Uterus (tissue), 4 donors: ENCODE data around the gene PLIN5. TPM values are rescaled to one million over a fixed set of nuclear protein-coding genes. Genes with fewer than 3 reads are reported as not detected.

Experiments used
- DNase-seq, 2 donors: peaks; one replicate each; pipeline ENCODE4 v3.0.0-alpha.2; 2019 to 2020
- H3K27ac ChIP-seq, 2 donors: fragments of 200-600 bp; sonication (generic); 1 replicate in 1 of 2; 2 replicates in 1 of 2; pipeline ENCODE4 v1.5.1; 2016 to 2018
- H3K27me3 ChIP-seq, 2 donors: fragments of 200-600 bp; sonication (generic); one replicate each; pipeline ENCODE4 v1.5.1; 2018 to 2019; ENCODE audit warnings: control low read depth in 1 of 2
- H3K36me3 ChIP-seq, 2 donors: fragments of 200-600 bp; sonication (generic); one replicate each; pipeline ENCODE4 v1.5.1; 2019; ENCODE audit warnings: control low read depth in 1 of 2
- H3K4me1 ChIP-seq, 2 donors: fragments of 200-600 bp; sonication (generic); one replicate each; pipeline ENCODE4 v1.5.1; 2018 to 2019; ENCODE audit warnings: control low read depth in 1 of 2
- H3K4me3 ChIP-seq, 2 donors: fragments of 200-600 bp; sonication (generic); 1 replicate in 1 of 2; 2 replicates in 1 of 2; pipeline ENCODE4 v1.5.1; 2018 to 2019; ENCODE audit warnings: mild to moderate bottlenecking in 1 of 2
- H3K9me3 ChIP-seq, 2 donors: fragments of 200-600 bp; sonication (generic); one replicate each; pipeline ENCODE4 v1.5.1; 2019; ENCODE audit warnings: control low read depth in 1 of 2
- CTCF ChIP-seq, 4 experiments: fragments of 200-600 bp in 2 of 4; fragments of 450-650 bp in 2 of 4; sonication (generic) in 2 of 4; IDR thresholded peaks; one replicate each; pipeline ENCODE4 v1.5.1; 2016 to 2019; ENCODE audit warnings: antibody characterized with exemption in 4 of 4, mild to moderate bottlenecking in 2 of 4, moderate library complexity in 1 of 4
- POLR2A ChIP-seq, 2 donors: fragments of 450-650 bp; IDR thresholded peaks; one replicate each; pipeline ENCODE4 v1.6.1; 2016; ENCODE audit warnings: antibody characterized with exemption in 2 of 2, mild to moderate bottlenecking in 1 of 2, moderate library complexity in 1 of 2
- intact Hi-C: fragments of 100-400 bp; cut with DNase I; formaldehyde crosslinking; loops from one replicate; pipeline ENCODE4 v1.15.1; 2023; ENCODE audit warnings: low total_unique reads
- total RNA-seq, 4 donors: library from RNA; depleted of rRNA in 3 of 4; stranded (reverse); fragments of >200 nt in 3 of 4; gene quantifications; one replicate each; pipeline versions ENCODE4 v1.1.0 to v1.2.4, GENCODE V29; 2014 to 2023
- donor health status: DM: yes; HTN: yes; CAD: no.

PLIN5 gene
- total RNA-seq, 4 donors from 2014 or later, result 1.5 to 11.1 (median 3.0) TPM

- no peaks in the 10 kb centered on the region for H3K27me3 ChIP-seq
- no peak overlapping the region for H3K4me3 ChIP-seq
- DNase-seq, result no peak
- no peak overlapping the region for H3K27ac ChIP-seq
- no peak for TF ChIP-seq CTCF (IDR thresholded peaks at IDR 0.05)
- TF ChIP-seq POLR2A (IDR thresholded peaks at IDR 0.05), result no peak
- H3K4me1 ChIP-seq, result no peaks in the 10 kb centered on the region
- no peaks in the 10 kb centered on the region for H3K9me3 ChIP-seq
- intact Hi-C loops, result no loop called here
- no peaks in the 10 kb centered on the region for H3K36me3 ChIP-seq
Observed at GRCh38 chr19:4502282-4503131, 32.5 kb downstream of the PLIN5 start.

DNA sequence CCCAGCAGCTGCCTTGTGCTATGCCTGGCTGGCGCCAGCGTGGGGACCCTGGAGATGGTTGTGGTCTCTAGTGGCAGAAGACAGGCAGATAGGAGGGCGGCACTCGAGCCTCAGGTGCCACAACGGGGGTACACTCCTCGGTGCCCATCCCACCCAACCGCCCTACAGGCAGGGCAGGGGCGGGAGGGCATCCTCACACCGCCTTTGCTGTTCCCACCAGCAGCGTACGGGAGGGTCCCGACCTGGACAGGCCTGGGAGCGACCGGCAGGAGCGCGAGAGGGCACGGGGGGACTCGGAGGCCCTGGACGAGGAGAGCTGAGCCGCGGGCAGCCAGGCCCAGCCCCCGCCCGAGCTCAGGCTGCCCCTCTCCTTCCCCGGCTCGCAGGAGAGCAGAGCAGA is 33.3 kb downstream of the PLIN5 start:
- TF ChIP-seq POLR2A (IDR thresholded peaks at IDR 0.05) (no peak), CTCF (IDR thresholded peaks at IDR 0.05) (no peak)
- no peaks in the 10 kb centered on the region for H3K36me3 ChIP-seq

GRCh38 chr19:4500841-4501591 is 34.0 kb downstream of the PLIN5 start:
- H3K4me3 ChIP-seq, result no peak overlapping the region
- DNase-seq, result no peak
- no peak overlapping the region for H3K27ac ChIP-seq
- intact Hi-C loops, result no loop called here
- no peaks in the 10 kb centered on the region for H3K9me3 ChIP-seq
- no peaks in the 10 kb centered on the region for H3K27me3 ChIP-seq
- TF ChIP-seq POLR2A (IDR thresholded peaks at IDR 0.05), result no peak
- no peak for TF ChIP-seq CTCF (IDR thresholded peaks at IDR 0.05)
- H3K4me1 ChIP-seq, result no peaks in the 10 kb centered on the region
- H3K36me3 ChIP-seq, result no peaks in the 10 kb centered on the region

More for the DNA sequence above, 33.3 kb downstream of the PLIN5 start:
- Histone ChIP-seq H3K4me3 (no peak overlapping the region), H3K4me1 (no peaks in the 10 kb centered on the region), H3K27me3 (no peaks in the 10 kb centered on the region), H3K27ac (no peak overlapping the region), H3K9me3 (no peaks in the 10 kb centered on the region)
- intact Hi-C loops, result no loop called here
- no peak for DNase-seq

GRCh38 chr19:4499855-4500254 is 35.2 kb downstream of the PLIN5 start:
- Histone ChIP-seq H3K36me3 (no peaks in the 10 kb centered on the region), H3K9me3 (no peaks in the 10 kb centered on the region), H3K4me3 (no peak overlapping the region), H3K27me3 (no peaks in the 10 kb centered on the region), H3K4me1 (no peaks in the 10 kb centered on the region), H3K27ac (no peak overlapping the region)
- TF ChIP-seq POLR2A (IDR thresholded peaks at IDR 0.05), result no peak
- TF ChIP-seq CTCF (IDR thresholded peaks at IDR 0.05), result no peak
- intact Hi-C loops, result no loop called here
- DNase-seq, result no peak

DNA sequence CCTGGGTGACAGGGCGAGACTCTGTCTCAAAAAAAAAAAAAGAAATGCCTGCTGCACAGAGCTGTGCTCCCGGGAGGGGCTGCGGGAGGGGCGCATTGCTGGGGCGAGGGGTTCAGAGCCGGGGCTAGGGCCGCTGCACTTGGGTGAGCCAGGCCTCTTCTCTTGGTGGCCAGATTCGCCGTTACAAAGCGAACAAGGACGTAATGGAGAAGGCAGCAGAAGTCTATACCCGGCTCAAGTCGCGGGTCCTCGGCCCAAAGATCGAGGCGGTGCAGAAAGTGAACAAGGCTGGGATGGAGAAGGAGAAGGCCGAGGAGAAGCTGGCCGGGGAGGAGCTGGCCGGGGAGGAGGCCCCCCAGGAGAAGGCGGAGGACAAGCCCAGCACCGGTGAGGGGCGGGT is 35.7 kb downstream of the PLIN5 start:
- no peak for TF ChIP-seq CTCF (IDR thresholded peaks at IDR 0.05)
- no peak for TF ChIP-seq POLR2A (IDR thresholded peaks at IDR 0.05)
- no peak overlapping the region for H3K27ac ChIP-seq
- no peak overlapping the region for H3K4me3 ChIP-seq
- intact Hi-C loops, result no loop called here
- no peaks in the 10 kb centered on the region for H3K27me3 ChIP-seq
- no peaks in the 10 kb centered on the region for H3K36me3 ChIP-seq
- H3K4me1 ChIP-seq, result no peaks in the 10 kb centered on the region
- H3K9me3 ChIP-seq, result no peaks in the 10 kb centered on the region
- DNase-seq, result no peak
